Muscle of leg (tissue), 11 donors: Measurements from ENCODE around the gene PPT1. TPM values are rescaled to one million over a fixed set of nuclear protein-coding genes. Genes with fewer than 3 reads are reported as not detected.

Source experiments
- DNase-seq: peaks from one replicate; pipeline ENCODE4 v3.0.0; 2013
- H3K27ac ChIP-seq: one replicate; pipeline ENCODE4 v1.5.1; 2013; ENCODE audit warnings: mild to moderate bottlenecking, low read length, control low read depth
- H3K27me3 ChIP-seq: one replicate; pipeline ENCODE4 v1.6.1; 2013; ENCODE audit warnings: low read length; ENCODE audit not compliant: control insufficient read depth, insufficient read depth
- H3K36me3 ChIP-seq: one replicate; pipeline ENCODE4 v1.6.1; 2013; ENCODE audit warnings: low read length; ENCODE audit not compliant: control insufficient read depth, insufficient read depth
- H3K4me1 ChIP-seq: one replicate; pipeline ENCODE4 v1.6.1; 2013; ENCODE audit warnings: low read length; ENCODE audit not compliant: control insufficient read depth, insufficient read depth
- H3K4me3 ChIP-seq: one replicate; pipeline ENCODE4 v1.5.1; 2013; ENCODE audit warnings: low read length, control low read depth
- H3K9me3 ChIP-seq: replicated peaks from 2 replicates; pipeline ENCODE4 v1.6.1; 2013; ENCODE audit warnings: low read depth, low read length; ENCODE audit not compliant: control insufficient read depth
- WGBS: methylation state at CpG from one replicate; pipeline ENCODE4 v1.1.5; 2013; ENCODE audit warnings: missing lambda C conversion rate; ENCODE audit not compliant: insufficient coverage; 5-methylcytosine and 5-hydroxymethylcytosine counted together
- polyA plus RNA-seq, 8 donors: library from polyadenylated mRNA; unstranded; fragments of 120-200 nt; gene quantifications; one replicate each; pipeline versions ENCODE4 v1.2.1 to v1.2.3, GENCODE V29; 2013; ENCODE audit warnings: inconsistent platforms in 1 of 8, low replicate concordance in 1 of 8; ENCODE audit not compliant: insufficient read length in 8 of 8, insufficient read depth in 1 of 8
- total RNA-seq: library from RNA; stranded (reverse); fragments of 120-200 nt; gene quantifications from one replicate; pipeline ENCODE4 v1.2.4, GENCODE V29; 2013

The PPT1 gene
- total and polyA plus RNA-seq, 9 donors = 38.9 to 68.4 (median 45.6) TPM

DNA sequence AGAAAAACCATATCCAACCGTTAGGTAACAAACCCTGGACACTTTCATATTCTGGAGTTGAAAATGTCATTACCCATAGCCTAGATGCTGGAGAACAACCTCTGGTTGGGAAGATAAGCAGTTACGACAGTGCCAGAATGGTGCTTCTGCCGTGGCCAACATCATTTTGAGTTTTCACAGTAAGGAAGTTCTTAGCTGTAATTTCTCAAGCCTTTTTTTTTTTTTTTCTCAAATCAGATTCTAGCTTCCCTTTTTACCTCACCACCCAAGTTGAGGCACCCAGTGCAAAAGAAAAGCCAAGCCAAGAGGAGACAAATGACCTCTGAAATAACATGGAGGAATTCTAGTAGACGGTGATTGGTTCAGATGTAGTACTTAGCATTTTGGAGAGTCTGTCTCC lies 21.8 kb downstream of the PPT1 start:
- WGBS = 100% methylated on average over 1 of the region's 4 CpGs
- Histone ChIP-seq H3K4me3 (no peak overlapping the region), H3K36me3 (peaks cover 63% of the 10 kb centered on the region), H3K27me3 (no peaks in the 10 kb centered on the region), H3K9me3 (no peaks in the 10 kb centered on the region), H3K27ac (no peak overlapping the region), H3K4me1 (no peaks in the 10 kb centered on the region)
- DNase-seq = no peak

DNA sequence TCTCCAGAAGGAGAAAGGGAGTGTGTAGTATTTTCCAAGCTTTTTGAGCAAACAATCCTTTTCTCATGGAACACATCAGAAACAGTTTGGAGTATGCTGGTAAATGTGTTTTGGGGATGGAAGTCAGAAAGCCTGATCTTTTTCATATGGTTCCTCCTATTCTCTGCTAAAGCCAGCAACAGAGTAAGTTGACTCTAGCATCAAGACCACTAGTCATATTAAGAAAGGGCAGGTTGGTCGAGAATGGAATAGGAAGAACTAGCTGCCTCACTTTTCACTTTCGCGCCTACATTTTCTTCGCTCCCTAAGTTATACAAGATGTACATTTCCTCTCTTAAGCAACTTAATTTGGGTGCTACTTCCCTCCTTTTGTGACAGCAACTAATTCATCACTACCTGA lies 24.0 kb downstream of the PPT1 start:
- H3K27ac ChIP-seq = no peak overlapping the region

GRCh38 chr1:40072142-40072541 lies 24.9 kb downstream of the PPT1 start:
- Histone ChIP-seq H3K4me3 (no peak overlapping the region), H3K27me3 (no peaks in the 10 kb centered on the region), H3K9me3 (no peaks in the 10 kb centered on the region), H3K27ac (no peak overlapping the region), H3K36me3 (peaks cover 81% of the 10 kb centered on the region), H3K4me1 (no peaks in the 10 kb centered on the region)
- DNase-seq = no peak

More for the DNA sequence above, 24.0 kb downstream of the PPT1 start:
- Histone ChIP-seq H3K4me1 (no peaks in the 10 kb centered on the region), H3K4me3 (no peak overlapping the region), H3K27me3 (no peaks in the 10 kb centered on the region), H3K9me3 (no peaks in the 10 kb centered on the region), H3K36me3 (peaks cover 77% of the 10 kb centered on the region)
- DNase-seq = no peak
- WGBS = no CpG with 5 or more reads among the region's 4 CpGs

DNA sequence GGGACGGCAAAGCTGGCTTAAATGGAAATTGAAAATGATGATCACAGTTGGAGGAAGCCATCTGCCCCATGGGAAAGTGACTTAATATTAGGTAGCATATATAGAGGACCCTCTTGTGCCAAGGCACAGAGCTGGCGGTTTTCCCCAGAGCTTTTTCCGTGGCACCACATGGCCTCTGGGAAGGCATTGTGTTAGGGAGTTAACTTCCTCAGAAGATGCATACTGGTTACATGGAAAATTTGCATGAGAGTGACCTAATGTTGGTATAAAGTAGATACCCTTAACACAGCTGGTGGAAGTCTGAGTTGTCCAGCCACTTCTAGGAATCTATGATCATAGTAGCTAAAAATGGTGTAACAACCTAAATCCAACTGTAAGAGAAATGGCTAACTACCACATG lies 29.2 kb downstream of the PPT1 start:
- H3K4me1 ChIP-seq = no peaks in the 10 kb centered on the region
- H3K27ac ChIP-seq = no peak overlapping the region
- H3K27me3 ChIP-seq = no peaks in the 10 kb centered on the region
- DNase-seq = no peak
- 100% methylated on average over 1 of the region's 3 CpGs for WGBS
- H3K4me3 ChIP-seq = no peak overlapping the region
- H3K9me3 ChIP-seq = no peaks in the 10 kb centered on the region
- peaks cover 85% of the 10 kb centered on the region for H3K36me3 ChIP-seq

GRCh38 chr1:40067023-40067422 lies 30.0 kb downstream of the PPT1 start:
- Histone ChIP-seq H3K4me3 (no peak overlapping the region), H3K36me3 (peaks cover 86% of the 10 kb centered on the region), H3K9me3 (no peaks in the 10 kb centered on the region), H3K4me1 (no peaks in the 10 kb centered on the region), H3K27ac (no peak overlapping the region), H3K27me3 (no peaks in the 10 kb centered on the region)
- 89% methylated on average over 2 of the region's 2 CpGs for WGBS
- DNase-seq = no peak

DNA sequence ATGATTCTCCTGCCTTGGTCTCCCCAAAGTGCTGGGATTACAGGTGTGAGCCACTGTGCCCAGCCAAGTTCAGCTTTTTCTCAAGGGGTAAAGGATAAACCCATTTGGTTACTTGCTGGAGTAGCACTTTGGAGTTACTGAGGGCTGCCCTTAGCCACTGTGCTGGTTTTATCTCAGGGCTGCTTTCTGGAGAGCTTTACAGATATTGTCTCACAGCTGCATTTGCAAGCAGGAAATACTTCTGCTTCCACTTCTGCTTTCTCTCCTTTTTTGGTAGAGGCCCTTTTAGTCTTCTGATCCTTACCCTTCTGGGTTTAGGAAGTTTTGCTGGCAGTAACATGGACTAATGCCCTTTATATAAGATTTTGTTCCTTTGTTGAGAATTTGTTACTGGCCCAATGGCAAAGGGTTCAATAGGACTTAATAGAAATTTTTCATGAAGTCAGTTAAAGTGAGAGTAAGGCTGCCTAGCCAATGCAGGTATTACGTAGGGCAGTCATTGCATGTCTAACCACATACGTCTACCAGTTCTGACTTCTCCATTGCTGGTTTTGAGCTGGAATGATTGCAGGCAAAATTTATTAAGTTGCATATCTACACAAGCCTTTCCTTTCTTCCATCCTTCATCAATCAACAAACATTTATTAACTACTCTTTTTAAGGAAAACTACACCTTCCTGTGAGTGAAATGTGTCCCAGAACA lies 32.1 kb downstream of the PPT1 start:
- no peaks in the 10 kb centered on the region for H3K4me1 ChIP-seq
- DNase-seq = peak; percentile 54
- no peaks in the 10 kb centered on the region for H3K27me3 ChIP-seq
- no CpG with 5 or more reads among the region's 2 CpGs for WGBS
- no peaks in the 10 kb centered on the region for H3K9me3 ChIP-seq
- peaks cover 77% of the 10 kb centered on the region for H3K36me3 ChIP-seq
- no peak overlapping the region for H3K4me3 ChIP-seq
- H3K27ac ChIP-seq = no peak overlapping the region

DNA sequence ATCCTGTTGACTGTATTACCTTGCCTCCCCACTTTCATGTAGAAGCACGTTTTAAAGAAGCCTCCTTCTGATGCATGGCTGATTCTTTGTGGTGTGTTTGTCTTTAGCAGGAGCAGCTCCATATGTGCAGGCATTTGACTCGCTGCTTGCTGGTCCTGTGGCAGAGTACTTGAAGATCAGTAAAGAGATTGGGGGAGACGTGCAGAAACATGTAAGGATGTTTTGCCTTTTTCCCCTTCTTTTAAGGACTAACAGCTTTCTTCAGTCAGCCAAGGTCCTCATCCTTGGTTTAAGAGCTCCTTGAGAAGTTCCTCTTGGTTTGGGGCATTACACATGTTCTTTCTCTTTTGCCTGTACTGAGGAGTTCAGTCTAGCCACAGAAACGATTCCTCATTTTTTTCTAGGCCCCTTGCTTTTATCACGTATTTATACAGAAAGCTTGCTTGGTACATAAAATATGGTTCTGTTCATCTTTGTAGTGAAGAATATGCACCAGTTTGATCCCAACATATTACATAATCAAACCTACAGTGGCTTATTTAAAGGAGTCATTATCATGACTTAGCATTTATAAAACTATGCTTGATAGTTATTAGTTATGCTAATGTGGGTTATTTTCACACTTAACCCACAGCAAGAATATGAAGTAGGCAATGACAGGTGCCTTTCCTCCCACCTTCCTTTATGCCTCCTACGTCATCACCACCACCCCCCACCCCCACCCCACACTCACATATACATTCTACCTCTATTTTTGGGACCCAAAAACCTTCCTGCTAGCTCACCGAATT lies 36.9 kb downstream of the PPT1 start:
- Histone ChIP-seq H3K4me1 (no peaks in the 10 kb centered on the region), H3K4me3 (no peak overlapping the region)

DNA sequence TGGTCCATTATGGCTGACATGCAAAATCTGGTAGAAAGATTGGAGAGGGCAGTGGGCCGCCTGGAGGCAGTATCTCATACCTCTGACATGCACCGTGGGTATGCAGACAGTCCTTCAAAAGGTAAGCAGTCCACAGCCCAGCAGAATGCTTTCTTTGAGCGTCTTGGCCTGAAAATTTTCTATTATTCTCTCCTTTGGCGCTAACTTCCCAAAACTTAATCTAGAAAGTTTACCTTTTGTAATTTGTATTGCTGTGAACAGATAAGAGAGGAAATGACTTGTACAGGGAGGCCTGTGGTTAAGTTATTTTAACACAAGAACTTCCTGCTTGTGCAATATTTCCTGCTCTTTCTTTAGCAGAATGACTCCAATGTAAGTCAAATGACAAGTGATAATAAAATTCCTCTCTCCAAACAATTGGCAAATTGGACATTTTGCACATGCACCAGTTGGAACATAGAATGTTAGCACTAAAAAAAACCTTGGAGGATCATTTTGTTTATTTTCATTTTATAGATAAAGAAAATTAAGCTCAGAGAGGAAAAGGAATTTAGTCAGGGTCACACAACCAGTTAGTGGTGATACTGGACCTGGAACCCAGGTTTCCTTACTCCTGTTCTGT lies 37.6 kb downstream of the PPT1 start:
- 57% methylated on average over 2 of the region's 4 CpGs for WGBS
- no peaks in the 10 kb centered on the region for H3K4me1 ChIP-seq
- no peak overlapping the region for H3K27ac ChIP-seq
- peaks cover 44% of the 10 kb centered on the region for H3K36me3 ChIP-seq
- H3K27me3 ChIP-seq = no peaks in the 10 kb centered on the region
- peak; percentile 40 for DNase-seq
- H3K4me3 ChIP-seq = no peak overlapping the region
- H3K9me3 ChIP-seq = no peaks in the 10 kb centered on the region

More for the DNA sequence above, 36.9 kb downstream of the PPT1 start:
- H3K36me3 ChIP-seq = peaks cover 47% of the 10 kb centered on the region
- DNase-seq = no peak
- 80% methylated on average over 1 of the region's 7 CpGs for WGBS
- H3K27ac ChIP-seq = no peak overlapping the region
- H3K27me3 ChIP-seq = no peaks in the 10 kb centered on the region
- H3K9me3 ChIP-seq = no peaks in the 10 kb centered on the region

- H3K9me3 ChIP-seq = no peaks in the 10 kb centered on the region
- WGBS = 67% methylated on average over 1 of the region's 7 CpGs
- no peak for DNase-seq
- H3K27me3 ChIP-seq = no peaks in the 10 kb centered on the region
- no peak overlapping the region for H3K4me3 ChIP-seq
- H3K36me3 ChIP-seq = peaks cover 36% of the 10 kb centered on the region
- H3K4me1 ChIP-seq = no peaks in the 10 kb centered on the region
- no peak overlapping the region for H3K27ac ChIP-seq
These were observed 38.4 kb downstream of the PPT1 start for GRCh38 chr1:40058453-40059337.

DNA sequence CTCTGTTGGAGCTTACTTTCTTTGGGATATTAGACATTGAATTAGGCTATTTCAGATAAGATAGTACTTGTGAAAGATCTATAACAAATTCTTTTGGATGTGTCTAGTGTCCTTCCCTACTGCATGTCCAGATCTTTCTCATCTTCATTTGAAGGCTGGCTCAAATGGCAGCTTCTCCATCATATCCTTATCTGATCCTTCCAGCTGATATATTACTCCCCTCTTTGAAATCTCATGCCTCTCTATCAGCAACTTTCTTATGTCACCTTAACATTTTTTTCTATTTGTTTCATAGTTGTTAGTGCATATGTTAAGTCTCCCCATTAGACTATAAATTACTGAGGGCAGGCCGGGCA lies 39.0 kb downstream of the PPT1 start:
- H3K27me3 ChIP-seq = no peaks in the 10 kb centered on the region
- no peak overlapping the region for H3K27ac ChIP-seq
- DNase-seq = no peak
- H3K9me3 ChIP-seq = no peaks in the 10 kb centered on the region
- no peak overlapping the region for H3K4me3 ChIP-seq
- H3K36me3 ChIP-seq = peaks cover 31% of the 10 kb centered on the region
- WGBS = no CpG with 5 or more reads among the region's 1 CpG
- H3K4me1 ChIP-seq = no peaks in the 10 kb centered on the region
